HepG2 (cell line): Measurements from ENCODE around the gene ANKRD40. TPM values are rescaled to one million over a fixed set of nuclear protein-coding genes. Genes with fewer than 3 reads are reported as not detected.
A peak's percentile ranks its signal among the peaks of the same experiment; 100 is the strongest.

ENCODE experiments used
- KAT2B ChIP-seq: fragments of 150-350 bp; IDR thresholded peaks from 2 replicates; pipeline ENCODE4 v1.6.1; 2014; ENCODE audit warnings: low read depth, low read length, borderline replicate concordance
- MED8 ChIP-seq: sonication (generic); formaldehyde crosslinking; IDR thresholded peaks from 2 replicates; pipeline ENCODE4 v1.8.1; 2023; ENCODE audit warnings: mild to moderate bottlenecking, missing genetic modification reagents; ENCODE audit not compliant: insufficient replicate concordance
- MEIS1 ChIP-seq: sonication (generic); formaldehyde crosslinking; IDR thresholded peaks from 2 replicates; pipeline ENCODE4 v1.9.0; 2021; ENCODE audit warnings: mild to moderate bottlenecking, missing genetic modification reagents, moderate library complexity, borderline replicate concordance
- NFIB ChIP-seq: sonication (generic); formaldehyde crosslinking; IDR thresholded peaks from 2 replicates; pipeline ENCODE4 v1.9.0; 2021; ENCODE audit warnings: missing genetic modification reagents, mild to moderate bottlenecking, borderline replicate concordance
- NFRKB ChIP-seq: fragments of 450-650 bp; IDR thresholded peaks from 2 replicates; pipeline ENCODE4 v1.6.1; 2017
- SNAPC2 ChIP-seq: sonication (generic); formaldehyde crosslinking; IDR thresholded peaks from 2 replicates; pipeline ENCODE4 v1.8.1; 2022; ENCODE audit warnings: mild to moderate bottlenecking, missing genetic modification reagents
- SP4 ChIP-seq: sonication (generic); formaldehyde crosslinking; IDR thresholded peaks from 2 replicates; pipeline ENCODE4 v1.8.1; 2023; ENCODE audit warnings: mild to moderate bottlenecking, missing genetic modification reagents
- TP53 ChIP-seq: sonication (generic); formaldehyde crosslinking; conservative IDR thresholded peaks from 2 replicates; pipeline ENCODE4 v1.4.0; 2020; ENCODE audit warnings: missing genetic modification reagents
- ZNF235 ChIP-seq: sonication (generic); formaldehyde crosslinking; IDR thresholded peaks from 2 replicates; pipeline ENCODE4 v1.8.1; 2023; ENCODE audit warnings: mild to moderate bottlenecking, missing genetic modification reagents, borderline replicate concordance
- ZNF496 ChIP-seq: sonication (generic); formaldehyde crosslinking; IDR thresholded peaks from 2 replicates; pipeline ENCODE4 v1.8.1; 2023; ENCODE audit warnings: mild to moderate bottlenecking, moderate library complexity, missing genetic modification reagents; ENCODE audit not compliant: insufficient replicate concordance
- ZNF530 ChIP-seq: sonication (generic); formaldehyde crosslinking; IDR thresholded peaks from 2 replicates; pipeline ENCODE4 v1.5.0; 2020; ENCODE audit warnings: low read depth, mild to moderate bottlenecking, missing genetic modification reagents
- ZNF564 ChIP-seq: sonication (generic); formaldehyde crosslinking; IDR thresholded peaks from 2 replicates; pipeline ENCODE4 v1.8.1; 2023; ENCODE audit warnings: mild to moderate bottlenecking, missing genetic modification reagents
- ZNF850 ChIP-seq: sonication (generic); formaldehyde crosslinking; conservative IDR thresholded peaks from 2 replicates; pipeline ENCODE4 v1.9.0; 2021; ENCODE audit warnings: mild to moderate bottlenecking, missing genetic modification reagents
- polyA plus RNA-seq, 8 experiments: library from polyadenylated mRNA; depleted of rRNA in 3 of 8; stranded (reverse) in 7 of 8; unstranded in 1 of 8; fragments of >200 nt; fragmentation: Illumina TruSeq in 4 of 8; extraction: Trizol in 4 of 8; gene quantifications; 2 replicates each; pipeline versions ENCODE4 v1.2.1 to v1.2.3, GENCODE V29; 2011 to 2016; ENCODE audit warnings: low read depth in 4 of 8, missing spikeins in 1 of 8, mixed read lengths in 1 of 8; ENCODE audit not compliant: insufficient read depth in 1 of 8
- total RNA-seq, 5 experiments: library from RNA; depleted of rRNA; stranded (reverse); fragments of >200 nt; fragmentation: Illumina TruSeq; extraction: Trizol; gene quantifications; 2 replicates each; pipeline ENCODE4 v1.2.3, GENCODE V29; 2016; ENCODE audit warnings: low read depth in 1 of 5
- TF ChIP-seq, protein P1 (sequence below), 2 experiments: fragments of 450-650 bp in 1 of 2; sonication (generic) in 1 of 2; formaldehyde crosslinking in 1 of 2; IDR thresholded peaks; 2 replicates each; pipeline versions ENCODE4 v1.6.1 to v1.8.0; 2016 to 2022; ENCODE audit warnings: antibody characterized with exemption in 1 of 2, mild to moderate bottlenecking in 1 of 2, missing genetic modification reagents in 1 of 2
- TF ChIP-seq, protein P2 (sequence below): conservative IDR thresholded peaks from 2 replicates; pipeline ENCODE4 v1.6.1; 2018; ENCODE audit warnings: missing genetic modification reagents
- TF ChIP-seq, protein P3 (sequence below): sonication (generic); formaldehyde crosslinking; IDR thresholded peaks from 2 replicates; pipeline ENCODE4 v1.5.0; 2020; ENCODE audit warnings: missing genetic modification reagents, mild to moderate bottlenecking, borderline replicate concordance

Gene ANKRD40
- total and polyA plus RNA-seq, 2 of the 13 experiments (the other 11 are each of a cell fraction or from before 2014, with no cell fraction given): 35.0 to 46.4 TPM

DNA sequence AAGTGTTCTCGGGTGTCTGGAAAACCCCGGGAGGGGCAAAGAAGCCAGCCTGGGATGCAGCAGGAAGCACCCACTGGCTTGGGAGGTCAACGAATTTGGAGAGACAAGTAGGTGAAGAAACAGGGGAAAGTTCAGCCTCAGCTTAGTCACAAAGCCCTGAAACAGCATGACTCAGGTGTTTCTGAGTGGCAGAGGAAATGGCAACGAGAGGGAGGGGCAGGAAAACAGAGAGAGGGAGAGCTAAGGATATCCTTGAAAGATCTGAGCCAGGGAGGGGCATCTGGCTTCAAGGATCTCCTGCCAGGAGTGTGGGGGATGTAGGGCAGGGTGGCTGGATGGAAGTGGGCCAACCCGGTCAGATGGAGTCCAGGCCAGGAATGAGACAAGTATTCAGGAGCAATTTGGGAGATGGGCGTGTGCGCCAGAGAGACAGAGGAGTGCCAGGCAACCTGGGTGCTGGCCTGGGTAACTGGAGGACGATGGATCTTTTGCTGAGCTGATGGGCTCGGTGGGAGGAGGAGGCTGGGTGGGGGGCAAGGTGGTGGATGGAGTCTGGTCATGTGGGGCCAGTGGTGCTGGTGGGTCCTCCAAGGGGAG is 45.8 kb downstream of the ANKRD40 start (continued):
- TF ChIP-seq, protein P1, sequence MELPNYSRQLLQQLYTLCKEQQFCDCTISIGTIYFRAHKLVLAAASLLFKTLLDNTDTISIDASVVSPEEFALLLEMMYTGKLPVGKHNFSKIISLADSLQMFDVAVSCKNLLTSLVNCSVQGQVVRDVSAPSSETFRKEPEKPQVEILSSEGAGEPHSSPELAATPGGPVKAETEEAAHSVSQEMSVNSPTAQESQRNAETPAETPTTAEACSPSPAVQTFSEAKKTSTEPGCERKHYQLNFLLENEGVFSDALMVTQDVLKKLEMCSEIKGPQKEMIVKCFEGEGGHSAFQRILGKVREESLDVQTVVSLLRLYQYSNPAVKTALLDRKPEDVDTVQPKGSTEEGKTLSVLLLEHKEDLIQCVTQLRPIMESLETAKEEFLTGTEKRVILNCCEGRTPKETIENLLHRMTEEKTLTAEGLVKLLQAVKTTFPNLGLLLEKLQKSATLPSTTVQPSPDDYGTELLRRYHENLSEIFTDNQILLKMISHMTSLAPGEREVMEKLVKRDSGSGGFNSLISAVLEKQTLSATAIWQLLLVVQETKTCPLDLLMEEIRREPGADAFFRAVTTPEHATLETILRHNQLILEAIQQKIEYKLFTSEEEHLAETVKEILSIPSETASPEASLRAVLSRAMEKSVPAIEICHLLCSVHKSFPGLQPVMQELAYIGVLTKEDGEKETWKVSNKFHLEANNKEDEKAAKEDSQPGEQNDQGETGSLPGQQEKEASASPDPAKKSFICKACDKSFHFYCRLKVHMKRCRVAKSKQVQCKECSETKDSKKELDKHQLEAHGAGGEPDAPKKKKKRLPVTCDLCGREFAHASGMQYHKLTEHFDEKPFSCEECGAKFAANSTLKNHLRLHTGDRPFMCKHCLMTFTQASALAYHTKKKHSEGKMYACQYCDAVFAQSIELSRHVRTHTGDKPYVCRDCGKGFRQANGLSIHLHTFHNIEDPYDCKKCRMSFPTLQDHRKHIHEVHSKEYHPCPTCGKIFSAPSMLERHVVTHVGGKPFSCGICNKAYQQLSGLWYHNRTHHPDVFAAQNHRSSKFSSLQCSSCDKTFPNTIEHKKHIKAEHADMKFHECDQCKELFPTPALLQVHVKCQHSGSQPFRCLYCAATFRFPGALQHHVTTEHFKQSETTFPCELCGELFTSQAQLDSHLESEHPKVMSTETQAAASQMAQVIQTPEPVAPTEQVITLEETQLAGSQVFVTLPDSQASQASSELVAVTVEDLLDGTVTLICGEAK (IDR thresholded peaks at IDR 0.05): no peak
- TF ChIP-seq, protein P1 (CRISPR knock-in tag; IDR thresholded peaks at IDR 0.05): no peak
- no peak for TF ChIP-seq ZNF235
- TF ChIP-seq SNAPC2 (CRISPR knock-in tag): no peak
- no peak for TF ChIP-seq ZNF564
- no peak for TF ChIP-seq MED8
- 0 out of 2 replicates have a peak, but pooled peaks have one; percentile 35 for TF ChIP-seq SP4 (CRISPR knock-in tag)
- no peak for TF ChIP-seq NFIB
- TF ChIP-seq NFRKB: no peak
- TF ChIP-seq, protein P2, sequence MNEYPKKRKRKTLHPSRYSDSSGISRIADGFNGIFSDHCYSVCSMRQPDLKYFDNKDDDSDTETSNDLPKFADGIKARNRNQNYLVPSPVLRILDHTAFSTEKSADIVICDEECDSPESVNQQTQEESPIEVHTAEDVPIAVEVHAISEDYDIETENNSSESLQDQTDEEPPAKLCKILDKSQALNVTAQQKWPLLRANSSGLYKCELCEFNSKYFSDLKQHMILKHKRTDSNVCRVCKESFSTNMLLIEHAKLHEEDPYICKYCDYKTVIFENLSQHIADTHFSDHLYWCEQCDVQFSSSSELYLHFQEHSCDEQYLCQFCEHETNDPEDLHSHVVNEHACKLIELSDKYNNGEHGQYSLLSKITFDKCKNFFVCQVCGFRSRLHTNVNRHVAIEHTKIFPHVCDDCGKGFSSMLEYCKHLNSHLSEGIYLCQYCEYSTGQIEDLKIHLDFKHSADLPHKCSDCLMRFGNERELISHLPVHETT (CRISPR knock-in tag): no peak
- no peak for TF ChIP-seq MEIS1
- TF ChIP-seq ZNF496 (CRISPR knock-in tag): no peak
- no peak for TF ChIP-seq TP53 (CRISPR knock-in tag)
- TF ChIP-seq ZNF530: no peak
- no peak for TF ChIP-seq ZNF850 (CRISPR knock-in tag)
- TF ChIP-seq, protein P3, sequence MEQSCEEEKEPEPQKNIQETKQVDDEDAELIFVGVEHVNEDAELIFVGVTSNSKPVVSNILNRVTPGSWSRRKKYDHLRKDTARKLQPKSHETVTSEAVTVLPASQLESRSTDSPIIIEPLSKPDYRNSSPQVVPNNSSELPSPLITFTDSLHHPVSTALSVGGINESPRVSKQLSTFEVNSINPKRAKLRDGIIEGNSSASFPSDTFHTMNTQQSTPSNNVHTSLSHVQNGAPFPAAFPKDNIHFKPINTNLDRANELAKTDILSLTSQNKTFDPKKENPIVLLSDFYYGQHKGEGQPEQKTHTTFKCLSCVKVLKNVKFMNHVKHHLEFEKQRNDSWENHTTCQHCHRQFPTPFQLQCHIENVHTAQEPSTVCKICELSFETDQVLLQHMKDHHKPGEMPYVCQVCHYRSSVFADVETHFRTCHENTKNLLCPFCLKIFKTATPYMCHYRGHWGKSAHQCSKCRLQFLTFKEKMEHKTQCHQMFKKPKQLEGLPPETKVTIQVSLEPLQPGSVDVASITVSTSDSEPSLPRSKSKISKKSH: no peak
- no peak for TF ChIP-seq KAT2B
